ENCODE measurements around the gene NTRK2.

GRCh38 chr9:84937581-84937980 lies 268.1 kb downstream of the NTRK2 start:
- TF ChIP-seq CTCF (IDR thresholded peaks at IDR 0.05; ENCODE audit: low read length) (no peak), EZH2 (IDR thresholded peaks at IDR 0.05; ENCODE audit: borderline replicate concordance, low read length) (no peak)
